GM18517 (cell line): Measurements from ENCODE around the gene ANKMY2.
A peak's percentile ranks its signal among the peaks of the same experiment; 100 is the strongest.
"Not testable (repeated sequence)": the region's sequence is repeated elsewhere in the genome, so short reads cannot be mapped to it uniquely, and the experiment has no call there.

Source experiments
- ATAC-seq: cut with Tn5 transposase; IDR thresholded peaks from one replicate; pipeline ENCODE4 v1.9.1; 2021; ENCODE audit warnings: mild to moderate bottlenecking, moderate library complexity; ENCODE audit not compliant: unreplicated experiment

The ANKMY2 gene

DNA sequence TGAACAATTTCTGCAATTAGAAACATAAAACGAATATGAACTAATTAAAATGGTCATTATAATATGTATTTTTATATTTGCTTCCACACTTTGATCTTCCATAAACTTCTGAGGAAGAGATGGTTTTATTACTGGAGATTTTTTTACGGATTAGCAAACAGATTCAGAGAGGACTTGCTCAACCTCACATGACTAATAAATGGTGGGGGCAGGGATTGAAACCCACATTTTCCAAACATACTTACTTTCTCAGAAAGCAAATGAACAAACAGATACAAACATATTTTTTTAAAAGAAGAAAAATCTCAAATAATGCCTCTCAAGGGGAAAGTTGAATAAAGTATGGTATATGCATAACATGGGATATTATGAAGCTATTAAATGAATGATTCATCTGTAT, 18.3 kb downstream of the ANKMY2 start:
- ATAC-seq = no peak

DNA sequence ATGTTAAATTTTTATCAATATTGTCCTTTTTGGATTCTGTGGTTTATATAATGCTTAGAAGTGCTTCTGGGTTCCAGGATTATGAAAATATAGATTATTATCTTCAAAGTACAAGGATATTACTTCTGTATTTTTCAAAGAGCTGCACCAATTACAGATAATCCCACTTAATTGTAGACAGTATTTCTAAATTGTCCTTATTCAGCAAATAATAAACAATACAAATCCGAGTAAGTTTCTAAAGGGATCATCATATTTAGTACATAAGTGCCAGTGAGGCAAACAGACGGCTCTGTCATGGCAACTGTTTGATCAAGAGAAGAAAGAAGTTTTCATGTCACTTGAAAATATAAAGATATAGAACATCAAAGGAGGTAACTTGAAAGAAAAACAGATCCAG, 19.2 kb downstream of the ANKMY2 start:
- ATAC-seq = no peak

GRCh38 chr7:16619979-16620408, 25.6 kb downstream of the ANKMY2 start:
- ATAC-seq = peak; percentile 95

GRCh38 chr7:16616542-16616941, 29.0 kb downstream of the ANKMY2 start:
- no peak for ATAC-seq

GRCh38 chr7:16616122-16616521, 29.4 kb downstream of the ANKMY2 start:
- ATAC-seq = no peak

DNA sequence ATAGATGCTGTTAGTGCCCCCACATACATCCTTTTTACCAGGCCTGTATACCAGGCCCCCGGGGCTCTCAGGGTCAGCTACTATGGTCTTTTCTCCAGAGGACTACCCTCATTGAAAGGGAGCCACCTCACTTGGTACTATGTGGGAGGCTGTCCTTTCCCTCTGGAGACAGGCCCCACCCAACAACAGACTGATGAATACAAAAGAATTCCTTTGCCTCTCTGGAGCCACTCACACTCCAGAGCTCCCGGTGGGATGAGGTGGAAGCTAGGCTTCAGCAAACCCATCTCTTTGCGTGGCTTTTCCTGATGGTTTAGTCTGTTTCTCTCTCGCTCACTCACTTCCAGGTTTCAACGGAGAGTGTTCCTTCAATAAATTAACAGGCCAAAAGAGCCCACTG, 30.3 kb downstream of the ANKMY2 start:
- ATAC-seq = no peak

GRCh38 chr7:16611711-16612110, 33.8 kb downstream of the ANKMY2 start:
- no peak for ATAC-seq

DNA sequence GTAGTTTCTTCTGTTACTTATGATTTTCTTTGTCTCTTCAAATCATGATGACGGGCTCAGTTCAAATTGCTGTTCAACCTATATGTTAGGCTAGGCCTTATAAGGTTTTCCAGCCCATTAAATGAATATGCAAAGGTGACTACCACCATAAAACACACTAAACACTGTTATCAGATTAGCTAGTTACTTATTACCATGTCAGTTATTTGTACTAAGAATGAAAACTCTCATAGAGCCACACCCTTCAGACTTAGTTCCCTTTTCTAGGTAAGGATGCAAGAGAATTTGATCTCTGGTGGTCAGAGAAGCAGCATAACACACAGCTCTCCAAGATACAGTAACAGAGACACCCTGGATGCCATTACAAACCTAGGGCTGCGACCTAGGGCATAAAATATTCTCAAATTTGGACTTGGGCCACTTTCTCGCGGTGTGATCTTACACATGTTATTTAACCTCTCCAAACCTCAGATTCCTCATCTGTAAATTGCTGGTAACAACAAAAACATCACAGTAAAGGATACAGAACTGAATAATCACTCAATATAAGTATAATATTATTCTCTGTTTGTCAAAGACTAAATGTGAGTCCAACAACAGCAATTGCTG, 35.6 kb downstream of the ANKMY2 start:
- peak; percentile 93 for ATAC-seq

DNA sequence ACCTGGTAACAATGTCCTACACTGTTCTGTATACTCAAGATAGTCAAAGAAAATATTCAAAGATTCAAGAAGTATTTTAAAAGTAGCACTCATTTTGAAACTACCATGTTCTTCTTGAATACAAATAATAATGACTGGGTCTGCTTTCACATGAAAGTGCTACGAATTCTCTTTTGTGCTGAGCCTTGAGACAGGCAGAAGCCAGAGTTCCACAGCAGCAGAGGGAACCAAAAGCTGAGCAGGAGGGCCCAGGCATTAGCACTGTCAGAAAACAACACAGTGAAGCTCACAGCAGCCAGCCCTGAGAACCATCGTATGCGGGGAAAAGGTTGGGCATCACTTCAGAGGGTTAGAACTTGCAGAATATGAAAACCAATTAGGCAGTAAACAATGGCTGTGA, 38.9 kb downstream of the ANKMY2 start:
- no peak for ATAC-seq

DNA sequence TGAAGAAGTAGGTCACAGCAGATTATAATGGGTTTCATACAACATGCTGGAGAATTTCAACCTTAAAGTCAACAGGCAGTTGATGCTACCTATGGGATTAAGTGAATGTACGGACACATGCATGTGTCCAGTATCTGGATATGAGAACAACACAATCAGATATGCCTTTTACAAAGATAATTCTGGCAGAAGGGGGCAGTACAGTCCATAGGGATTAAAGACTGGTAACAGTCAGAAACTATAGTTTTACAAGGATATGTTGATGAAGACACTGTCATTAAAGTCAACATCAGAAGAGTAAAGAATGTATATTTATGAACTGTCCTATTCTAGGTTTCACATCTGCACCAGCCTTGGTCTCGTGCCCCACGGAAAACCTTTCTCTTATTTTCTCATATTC, 41.5 kb downstream of the ANKMY2 start:
- ATAC-seq = no peak

- no peak for ATAC-seq
These were observed 41.9 kb downstream of the ANKMY2 start for GRCh38 chr7:16603633-16604032.

GRCh38 chr7:16599860-16600259, 45.7 kb downstream of the ANKMY2 start:
- ATAC-seq = no peak

DNA sequence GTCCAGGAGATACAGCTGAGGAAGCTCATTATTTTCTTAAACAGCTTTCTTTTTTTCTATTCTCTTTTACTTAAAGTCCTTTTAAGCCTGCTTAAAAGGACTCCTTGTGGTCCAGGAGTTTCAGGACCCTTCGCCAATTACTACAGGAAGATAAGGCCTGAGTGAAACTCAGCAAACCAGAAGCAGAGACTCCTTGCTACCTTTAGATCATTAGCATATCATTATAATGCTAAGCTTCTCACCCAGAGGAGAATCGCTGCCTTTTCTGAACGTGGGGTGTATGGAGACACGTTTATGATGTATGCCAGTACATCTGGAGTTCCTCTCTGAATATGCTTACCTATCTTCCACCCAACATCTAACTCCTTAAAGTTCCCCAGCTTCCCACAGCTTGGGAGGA, 47.5 kb downstream of the ANKMY2 start:
- no peak for ATAC-seq

DNA sequence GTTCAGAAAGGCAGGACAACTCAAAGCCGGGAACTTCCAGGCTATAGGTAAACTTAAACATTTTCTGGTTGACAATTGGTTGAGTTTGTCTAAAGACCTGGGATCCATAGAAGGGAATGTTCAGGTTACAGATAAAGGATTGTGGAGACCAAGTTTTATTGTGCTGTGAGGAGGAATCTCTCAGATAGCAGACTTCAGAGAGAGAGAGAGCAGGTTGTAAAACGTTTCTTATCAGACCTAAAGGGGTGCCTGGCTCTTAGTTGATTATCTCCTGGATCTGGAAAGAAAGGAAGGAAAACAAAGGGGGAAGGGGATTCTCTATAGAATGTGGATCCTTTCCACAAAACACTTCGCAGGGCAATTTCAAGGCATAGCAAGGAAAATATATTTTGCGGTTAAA, 50.0 kb downstream of the ANKMY2 start:
- not testable (repeated sequence) for ATAC-seq

GRCh38 chr7:16594676-16595075, 50.9 kb downstream of the ANKMY2 start:
- ATAC-seq = no peak

GRCh38 chr7:16594061-16594460, 51.5 kb downstream of the ANKMY2 start:
- ATAC-seq = no peak

- ATAC-seq = no peak
These were observed 53.2 kb downstream of the ANKMY2 start for GRCh38 chr7:16592395-16592794.

DNA sequence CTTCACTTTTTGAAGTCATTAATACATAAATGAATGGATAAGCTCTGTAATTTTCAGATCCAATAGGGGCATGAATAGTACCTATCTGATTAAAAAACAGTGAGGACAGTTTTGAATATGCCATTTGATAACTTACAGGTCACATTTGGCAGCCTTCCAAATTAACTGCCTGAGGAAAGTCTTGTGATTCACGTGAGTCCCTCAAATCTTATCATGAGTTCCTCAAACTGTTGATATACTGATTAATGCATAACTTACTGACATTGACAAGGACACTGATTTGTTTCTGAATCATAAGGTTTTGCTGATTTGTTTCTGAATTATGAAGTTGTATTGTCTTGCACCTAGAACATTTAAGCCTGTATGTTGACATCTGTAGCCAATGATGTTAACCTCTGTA, 55.1 kb downstream of the ANKMY2 start:
- no peak for ATAC-seq

DNA sequence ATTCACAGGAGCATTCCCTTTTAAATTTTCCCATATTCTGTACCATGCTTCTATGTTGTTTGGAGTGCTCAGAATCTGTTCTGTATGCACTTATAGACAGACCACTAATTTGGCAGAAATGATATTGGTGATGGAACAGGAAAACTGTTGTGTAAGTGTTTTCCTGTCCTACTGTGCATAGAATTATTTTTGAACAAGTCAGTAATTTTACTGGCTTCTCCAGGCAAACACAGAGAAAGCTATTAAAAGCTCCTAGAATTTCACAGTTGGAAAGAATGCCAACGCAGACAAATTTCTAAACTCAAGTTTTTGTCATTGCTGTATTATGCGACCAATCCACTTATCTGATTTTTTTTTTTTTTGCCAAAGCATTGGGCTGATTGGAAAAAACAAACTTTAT, 55.7 kb downstream of the ANKMY2 start:
- no peak for ATAC-seq

DNA sequence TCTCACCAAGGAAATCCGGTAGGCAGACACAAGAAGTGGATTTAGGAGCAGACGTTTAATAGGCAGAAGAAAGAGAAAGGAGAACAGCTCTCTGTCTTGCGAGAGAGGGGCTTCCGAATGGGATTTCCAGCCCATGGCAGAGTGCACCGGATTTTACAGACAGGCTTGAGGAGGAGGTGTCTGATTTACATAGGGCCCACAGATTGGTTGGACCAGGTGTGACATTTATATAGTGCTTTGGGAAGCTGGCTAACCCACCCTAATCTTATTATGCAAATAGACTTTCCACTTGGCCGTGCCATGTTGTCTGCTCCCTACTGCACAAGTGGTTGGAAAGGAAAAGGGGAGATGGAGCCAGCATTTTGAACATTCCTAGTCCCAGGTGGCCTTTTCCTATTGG, 57.8 kb downstream of the ANKMY2 start:
- ATAC-seq = no peak

GRCh38 chr7:16587129-16587528, 58.4 kb downstream of the ANKMY2 start:
- ATAC-seq = no peak

DNA sequence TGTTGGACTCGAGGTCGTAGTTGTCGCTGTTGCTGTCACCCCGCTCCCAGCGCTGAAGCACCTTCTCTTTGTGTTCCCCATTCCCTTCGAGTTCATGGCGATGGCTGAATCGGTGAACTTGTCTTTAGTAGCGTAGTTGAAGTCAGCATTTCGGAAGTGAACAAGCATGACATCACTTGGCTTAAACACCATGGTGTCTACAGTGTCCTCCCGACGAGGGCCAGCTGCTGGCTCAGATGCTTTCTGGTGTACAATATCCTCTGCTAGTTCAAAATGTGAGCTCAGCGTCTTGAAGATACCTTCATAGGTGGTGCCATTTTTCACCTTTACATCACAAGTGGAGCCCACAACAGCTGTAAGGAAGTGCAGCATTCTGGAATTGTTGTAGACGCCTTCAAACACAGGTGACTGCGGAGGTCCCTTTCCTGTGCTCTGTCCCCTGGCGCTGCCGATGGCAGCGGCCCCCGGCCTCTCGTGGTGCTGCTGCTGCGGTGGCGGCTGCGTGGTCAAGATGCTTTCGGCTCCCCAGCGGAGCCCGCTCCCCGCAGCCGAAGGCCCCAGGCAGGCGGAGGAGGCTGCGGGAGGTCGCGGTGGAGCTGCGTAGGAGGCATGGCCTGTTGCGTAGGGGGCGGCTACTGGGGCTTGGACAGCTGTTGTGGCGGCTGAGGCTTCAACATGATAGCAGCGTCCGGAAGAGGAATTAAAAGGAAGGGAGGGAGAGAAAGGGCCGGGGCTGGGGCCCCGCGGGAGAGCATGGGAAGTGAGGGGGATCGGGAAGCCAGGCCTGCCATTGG, 59.3 kb downstream of the ANKMY2 start:
- ATAC-seq = no peak

DNA sequence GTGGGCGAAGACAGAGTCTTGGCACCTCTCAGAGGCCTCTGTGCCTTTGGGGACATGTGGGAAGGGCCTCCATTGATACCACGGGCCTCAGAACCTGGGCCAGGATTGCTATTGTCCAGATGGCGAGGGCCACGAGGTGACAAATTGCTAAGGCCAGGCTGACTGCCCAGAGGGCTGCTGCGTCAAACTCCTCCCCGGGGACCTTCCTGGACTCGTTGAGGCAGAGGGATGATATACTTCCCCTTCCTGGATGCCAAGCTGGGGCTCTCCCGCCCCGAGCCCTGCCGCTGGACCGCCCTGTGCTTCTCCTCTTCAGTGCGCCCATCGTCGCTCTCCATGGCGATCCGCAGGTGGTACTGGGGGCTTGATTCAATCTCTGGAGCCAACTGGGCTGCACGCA, 60.0 kb downstream of the ANKMY2 start:
- no peak for ATAC-seq
